ENCODE data around the gene NUMB.

- TF ChIP-seq CTCF (conservative IDR thresholded peaks at IDR 0.05 in 1 of 2, IDR thresholded peaks at IDR 0.05 in 1 of 2; ENCODE audit: low read depth in 1 of 2, low read length in 2 of 2) = no peak
- TF ChIP-seq EZH2 (IDR thresholded peaks at IDR 0.05; ENCODE audit: low read length, missing control alignments) = no peak
Measured at GRCh38 chr14:73276836-73277235, 181.5 kb downstream of the NUMB start.
